Mesothelial cell of epicardium (in vitro differentiated cells): ENCODE data around the gene CBY3. TPM values are rescaled to one million over a fixed set of nuclear protein-coding genes. Genes with fewer than 3 reads are reported as not detected.

ENCODE experiments used
- DNase-seq, 2 experiments: peaks; one replicate each; pipeline ENCODE4 v3.0.0; 2021; ENCODE audit warnings: low spot score in 2 of 2; ENCODE audit not compliant: unreplicated experiment in 2 of 2
- H3K27ac Mint-ChIP-seq: 2 replicates; pipeline ENCODE4 v1.8.0; 2021; ENCODE audit warnings: mixed read lengths
- H3K27me3 Mint-ChIP-seq: 2 replicates; pipeline ENCODE4 v1.8.0; 2021; ENCODE audit warnings: low read depth, mixed read lengths
- H3K36me3 Mint-ChIP-seq: 2 replicates; pipeline ENCODE4 v1.8.0; 2021; ENCODE audit warnings: mixed read lengths
- H3K4me1 Mint-ChIP-seq: 2 replicates; pipeline ENCODE4 v1.8.0; 2021; ENCODE audit warnings: mixed read lengths
- H3K4me3 Mint-ChIP-seq: 2 replicates; pipeline ENCODE4 v1.8.0; 2021; ENCODE audit warnings: mild to moderate bottlenecking, moderate library complexity, mixed read lengths
- H3K9me3 Mint-ChIP-seq: 2 replicates; pipeline ENCODE4 v1.8.0; 2021; ENCODE audit warnings: mixed read lengths
- CTCF ChIP-seq: fragments of 200-600 bp; sonication (generic); IDR thresholded peaks from one replicate; pipeline ENCODE4 v1.5.0; 2021; ENCODE audit warnings: antibody characterized with exemption; ENCODE audit not compliant: unreplicated experiment
- total RNA-seq: library from RNA; stranded (reverse); gene quantifications from 3 replicates; pipeline ENCODE4 v1.2.1, GENCODE V29; 2021

The CBY3 gene
- total RNA-seq, result 0.47 TPM in 1 of 3 replicates, not detected in the others

DNA sequence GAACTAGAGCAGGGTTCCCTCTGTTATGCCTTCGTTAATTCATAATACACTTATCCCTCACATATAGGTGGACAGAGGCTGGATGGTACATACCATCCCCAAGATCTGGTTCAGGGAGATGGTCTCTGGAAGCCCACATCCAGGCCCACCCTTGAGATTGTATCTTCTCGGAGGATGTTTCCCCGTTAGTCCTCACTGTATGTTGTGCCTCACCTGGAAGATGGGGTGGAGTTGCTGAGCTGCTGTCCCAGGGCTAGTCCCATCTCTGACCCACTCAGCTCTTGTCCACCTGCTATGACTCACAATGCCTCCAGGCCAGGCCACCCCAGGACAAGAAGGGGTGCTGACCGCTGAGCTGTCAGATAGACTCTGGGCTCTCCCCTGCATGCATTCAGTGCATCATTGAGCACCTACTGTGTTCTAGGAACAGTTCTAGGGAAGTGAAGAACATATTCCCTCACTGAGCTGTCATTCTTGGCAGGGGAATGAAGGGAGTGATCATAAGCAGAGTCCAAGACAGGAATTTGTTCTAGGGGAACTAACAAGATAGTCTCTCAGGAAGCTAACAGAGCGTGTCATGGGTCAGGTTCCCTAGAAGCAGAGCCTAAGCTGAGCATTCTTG, at the start of gene CBY3:
CBY3 (minus strand) TSS at position 255 of the 622 bp plus-strand sequence; CDS start at position 139, 116 bp downstream.
- Mint-ChIP-seq H3K4me3 (peak within 1 kb of the TSS; percentile 33), H3K4me1 (peaks cover 18% of the 10 kb centered on the region), H3K27ac (peak within 1 kb of the TSS; percentile 57), H3K27me3 (no peaks in the 10 kb centered on the region), H3K9me3 (peaks cover 4% of the 10 kb centered on the region), H3K36me3 (peaks cover 7% of the 10 kb centered on the region)
- TF ChIP-seq CTCF, result no peak
- DNase-seq, result no peak

- H3K36me3 Mint-ChIP-seq, result peaks cover 29% of the 10 kb centered on the region
- DNase-seq, result no peak
- no peaks in the 10 kb centered on the region for H3K9me3 Mint-ChIP-seq
- TF ChIP-seq CTCF, result no peak
- H3K27me3 Mint-ChIP-seq, result no peaks in the 10 kb centered on the region
- peaks cover 24% of the 10 kb centered on the region for H3K4me1 Mint-ChIP-seq
- no peak overlapping the region for H3K4me3 Mint-ChIP-seq
- peak overlapping the region; percentile 84 for H3K27ac Mint-ChIP-seq
Observed at GRCh38 chr5:179730356-179730755, 49.5 kb upstream of the CBY3 start.

- Mint-ChIP-seq H3K27me3 (no peaks in the 10 kb centered on the region), H3K4me1 (peaks cover 21% of the 10 kb centered on the region), H3K9me3 (no peaks in the 10 kb centered on the region), H3K36me3 (peaks cover 29% of the 10 kb centered on the region), H3K4me3 (no peak overlapping the region), H3K27ac (peak overlapping the region; percentile 33)
- no peak for DNase-seq
- no peak for TF ChIP-seq CTCF
Observed at GRCh38 chr5:179729727-179730126, 48.9 kb upstream of the CBY3 start.

DNA sequence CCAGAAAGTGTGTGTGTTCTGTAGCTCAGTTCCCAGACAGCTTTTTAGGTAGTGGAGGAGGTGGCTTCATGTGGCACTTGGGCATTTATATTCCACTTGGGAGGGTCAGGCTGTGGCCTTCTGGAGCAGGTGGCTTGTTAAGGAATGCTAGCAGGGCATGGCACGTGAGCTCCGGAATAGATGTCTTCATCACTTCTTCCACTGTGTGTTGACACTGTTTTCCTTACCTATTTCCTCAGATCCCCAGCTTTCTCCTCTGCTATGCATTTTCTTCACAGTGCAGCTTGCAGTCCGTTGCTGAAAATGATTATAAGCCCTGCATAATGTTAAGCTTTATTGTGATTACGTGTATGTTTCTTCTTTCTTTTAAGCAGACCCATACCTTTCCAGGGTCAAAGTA, 48.5 kb upstream of the CBY3 start:
- Mint-ChIP-seq H3K4me3 (no peak overlapping the region), H3K27ac (no peak overlapping the region), H3K4me1 (peaks cover 17% of the 10 kb centered on the region), H3K27me3 (no peaks in the 10 kb centered on the region), H3K36me3 (peaks cover 32% of the 10 kb centered on the region), H3K9me3 (no peaks in the 10 kb centered on the region)
- TF ChIP-seq CTCF, result no peak
- no peak for DNase-seq

- Mint-ChIP-seq H3K27me3 (no peaks in the 10 kb centered on the region), H3K9me3 (no peaks in the 10 kb centered on the region), H3K36me3 (peaks cover 49% of the 10 kb centered on the region), H3K4me3 (no peak overlapping the region), H3K27ac (no peak overlapping the region), H3K4me1 (peaks cover 11% of the 10 kb centered on the region)
- DNase-seq, result no peak
- no peak for TF ChIP-seq CTCF
Observed at GRCh38 chr5:179727106-179727505, 46.3 kb upstream of the CBY3 start.
